Measurements from ENCODE around the gene PKN3. TPM values are rescaled to one million over a fixed set of nuclear protein-coding genes. Genes with fewer than 3 reads are reported as not detected.

PKN3 gene
- total and polyA plus RNA-seq, 2 of the 13 experiments (the other 11 are each of a cell fraction or from before 2014, with no cell fraction given), result 10.5 to 13.2 TPM

- TF ChIP-seq THAP11 (CRISPR knock-in tag; IDR thresholded peaks at IDR 0.05) (no peak), ARNT (IDR thresholded peaks at IDR 0.05) (no peak), PCBP2 (optimal IDR thresholded peaks at IDR 0.05; ENCODE audit: low read depth, low read length, poor library complexity, severe bottlenecking) (no peak), ARID3A (IDR thresholded peaks at IDR 0.05; ENCODE audit: low read depth, low read length) (no peak), ZIK1 (CRISPR knock-in tag; IDR thresholded peaks at IDR 0.05; ENCODE audit: borderline replicate concordance, low read depth) (no peak), MAZ (IDR thresholded peaks at IDR 0.05; ENCODE audit: borderline replicate concordance, low read depth, low read length) (no peak), MAZ (CRISPR knock-in tag; IDR thresholded peaks at IDR 0.05; ENCODE audit: low read depth) (no peak), SATB2 (CRISPR knock-in tag; IDR thresholded peaks at IDR 0.05) (no peak), REL (CRISPR knock-in tag; conservative IDR thresholded peaks at IDR 0.05) (no peak), SOX13 (IDR thresholded peaks at IDR 0.05) (no peak), SOX13 (CRISPR knock-in tag; conservative IDR thresholded peaks at IDR 0.05 in 1 of 2, IDR thresholded peaks at IDR 0.05 in 1 of 2) (no peak), ADNP (CRISPR knock-in tag; IDR thresholded peaks at IDR 0.05) (no peak), ELF1 (CRISPR knock-in tag; IDR thresholded peaks at IDR 0.05) (no peak), ETS1 (CRISPR knock-in tag; IDR thresholded peaks at IDR 0.05) (no peak), HOMEZ (CRISPR knock-in tag; IDR thresholded peaks at IDR 0.05; ENCODE audit: low read depth) (no peak), ERF (CRISPR knock-in tag; IDR thresholded peaks at IDR 0.05) (no peak), ZNF343 (CRISPR knock-in tag; IDR thresholded peaks at IDR 0.05) (no peak), NCOR1 (IDR thresholded peaks at IDR 0.05; ENCODE audit: borderline replicate concordance, low read length) (no peak), PAX8 (CRISPR knock-in tag; IDR thresholded peaks at IDR 0.05; ENCODE audit: borderline replicate concordance) (no peak), POLR2AphosphoS2 (IDR thresholded peaks at IDR 0.05; ENCODE audit: low read depth, low read length) (no peak), CTCF (CRISPR knock-in tag; IDR thresholded peaks at IDR 0.05) (peak; percentile 52), ZNF160 (CRISPR knock-in tag; IDR thresholded peaks at IDR 0.05) (no peak), TARDBP (CRISPR knock-in tag; IDR thresholded peaks at IDR 0.05) (no peak)
These were observed 62.1 kb downstream of the PKN3 start (continued) for GRCh38 chr9:128764361-128764760.
